PFSK-1 (cell line): ENCODE results near the gene MED9.

Experiments used
- FOXP2 ChIP-seq: optimal IDR thresholded peaks from 2 replicates; pipeline ENCODE3; 2011; ENCODE audit warnings: borderline replicate concordance, control low read depth, inconsistent platforms; ENCODE audit not compliant: insufficient read depth; ENCODE audit errors: extremely low read length, extremely low read depth
- POLR2AphosphoS5 ChIP-seq: IDR thresholded peaks from 2 replicates; pipeline ENCODE4 v1.6.1; 2012; ENCODE audit warnings: low read depth, mild to moderate bottlenecking, control low read depth, low read length, moderate library complexity
- SIN3A ChIP-seq: IDR thresholded peaks from 2 replicates; pipeline ENCODE4 v1.6.1; 2012; ENCODE audit warnings: mild to moderate bottlenecking, low read length, moderate library complexity, borderline replicate concordance; ENCODE audit not compliant: insufficient read depth
- TAF1 ChIP-seq: IDR thresholded peaks from 2 replicates; pipeline ENCODE4 v1.6.1; 2012; ENCODE audit warnings: low read length, control low read depth, borderline replicate concordance; ENCODE audit not compliant: insufficient read depth
- TF ChIP-seq, protein P1 (sequence below), 2 experiments: IDR thresholded peaks; 2 replicates each; pipeline versions ENCODE4 v1.6.1 to v1.8.0; 2011 to 2012; ENCODE audit warnings: low read depth in 2 of 2, low read length in 2 of 2, control low read depth in 1 of 2, inconsistent platforms in 1 of 2, mild to moderate bottlenecking in 1 of 2, moderate library complexity in 1 of 2; ENCODE audit not compliant: insufficient read depth in 1 of 2

MED9 gene

DNA sequence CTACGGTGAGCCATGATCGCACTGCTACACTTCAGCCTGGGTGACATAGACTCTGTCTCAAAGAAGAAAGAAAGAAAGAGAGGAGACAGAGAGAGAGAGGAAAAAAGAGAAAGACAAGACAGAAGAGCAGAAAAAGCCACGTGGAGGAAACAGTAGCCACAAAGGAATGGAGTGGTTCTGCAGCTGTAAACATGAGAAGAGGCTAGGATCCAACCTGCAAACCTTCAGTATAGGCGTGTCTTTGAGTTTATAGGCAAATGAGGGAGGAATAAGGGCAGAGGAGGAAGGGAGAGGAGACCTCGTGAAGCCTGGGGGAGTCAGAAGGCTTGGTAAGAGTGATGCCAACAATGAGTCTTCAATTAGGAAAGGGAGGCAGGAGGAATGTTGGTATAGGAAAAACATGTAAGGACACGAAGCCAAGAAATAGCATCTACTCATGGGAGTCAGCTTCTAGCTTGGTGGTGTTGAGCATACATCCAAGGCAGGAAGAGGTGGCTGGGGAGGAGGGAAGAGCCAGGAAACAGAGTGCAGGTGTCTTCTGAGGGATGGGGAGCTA, 3.9 kb downstream of the MED9 start:
- no peak for TF ChIP-seq SIN3A
- TF ChIP-seq, protein P1, sequence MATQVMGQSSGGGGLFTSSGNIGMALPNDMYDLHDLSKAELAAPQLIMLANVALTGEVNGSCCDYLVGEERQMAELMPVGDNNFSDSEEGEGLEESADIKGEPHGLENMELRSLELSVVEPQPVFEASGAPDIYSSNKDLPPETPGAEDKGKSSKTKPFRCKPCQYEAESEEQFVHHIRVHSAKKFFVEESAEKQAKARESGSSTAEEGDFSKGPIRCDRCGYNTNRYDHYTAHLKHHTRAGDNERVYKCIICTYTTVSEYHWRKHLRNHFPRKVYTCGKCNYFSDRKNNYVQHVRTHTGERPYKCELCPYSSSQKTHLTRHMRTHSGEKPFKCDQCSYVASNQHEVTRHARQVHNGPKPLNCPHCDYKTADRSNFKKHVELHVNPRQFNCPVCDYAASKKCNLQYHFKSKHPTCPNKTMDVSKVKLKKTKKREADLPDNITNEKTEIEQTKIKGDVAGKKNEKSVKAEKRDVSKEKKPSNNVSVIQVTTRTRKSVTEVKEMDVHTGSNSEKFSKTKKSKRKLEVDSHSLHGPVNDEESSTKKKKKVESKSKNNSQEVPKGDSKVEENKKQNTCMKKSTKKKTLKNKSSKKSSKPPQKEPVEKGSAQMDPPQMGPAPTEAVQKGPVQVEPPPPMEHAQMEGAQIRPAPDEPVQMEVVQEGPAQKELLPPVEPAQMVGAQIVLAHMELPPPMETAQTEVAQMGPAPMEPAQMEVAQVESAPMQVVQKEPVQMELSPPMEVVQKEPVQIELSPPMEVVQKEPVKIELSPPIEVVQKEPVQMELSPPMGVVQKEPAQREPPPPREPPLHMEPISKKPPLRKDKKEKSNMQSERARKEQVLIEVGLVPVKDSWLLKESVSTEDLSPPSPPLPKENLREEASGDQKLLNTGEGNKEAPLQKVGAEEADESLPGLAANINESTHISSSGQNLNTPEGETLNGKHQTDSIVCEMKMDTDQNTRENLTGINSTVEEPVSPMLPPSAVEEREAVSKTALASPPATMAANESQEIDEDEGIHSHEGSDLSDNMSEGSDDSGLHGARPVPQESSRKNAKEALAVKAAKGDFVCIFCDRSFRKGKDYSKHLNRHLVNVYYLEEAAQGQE (IDR thresholded peaks at IDR 0.05; ENCODE audit: insufficient read depth in 1 of 2, low read depth in 2 of 2, low read length in 2 of 2): no peak
- TF ChIP-seq POLR2AphosphoS5: no peak
- TF ChIP-seq FOXP2: no peak
- no peak for TF ChIP-seq TAF1

GRCh38 chr17:17481860-17482259, 5.1 kb downstream of the MED9 start:
- TF ChIP-seq, protein P1 (IDR thresholded peaks at IDR 0.05; ENCODE audit: insufficient read depth in 1 of 2, low read depth in 2 of 2, low read length in 2 of 2): no peak
- TF ChIP-seq SIN3A (no peak), TAF1 (no peak), POLR2AphosphoS5 (no peak)

DNA sequence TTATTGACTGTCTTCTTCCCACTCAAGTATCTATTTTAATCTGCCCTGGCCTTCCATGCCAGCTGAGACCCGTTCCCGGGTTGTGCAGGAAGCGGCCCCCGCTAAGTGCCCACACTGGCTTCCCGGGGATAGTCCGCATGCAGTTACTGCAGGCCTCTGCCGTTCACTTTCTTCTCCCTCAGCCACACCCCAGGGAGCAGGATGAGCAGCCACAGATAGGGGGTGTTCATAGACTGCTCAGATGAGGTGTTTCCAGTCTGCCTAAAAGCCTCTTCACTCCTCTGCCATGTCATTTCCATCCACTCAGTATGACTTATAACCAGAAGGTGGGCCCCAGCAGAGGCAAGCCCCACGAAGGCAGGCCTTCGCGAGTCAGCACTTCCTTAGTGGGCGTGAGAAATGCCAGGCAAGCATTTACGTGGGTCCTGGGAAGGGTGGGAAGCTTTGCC, 7.7 kb downstream of the MED9 start:
- TF ChIP-seq SIN3A: no peak
- no peak for TF ChIP-seq FOXP2
- TF ChIP-seq, protein P1 (IDR thresholded peaks at IDR 0.05; ENCODE audit: insufficient read depth in 1 of 2, low read depth in 2 of 2, low read length in 2 of 2): no peak
- TF ChIP-seq TAF1: no peak
- TF ChIP-seq POLR2AphosphoS5: no peak

- TF ChIP-seq TAF1: no peak
- no peak for TF ChIP-seq POLR2AphosphoS5
- TF ChIP-seq SIN3A: no peak
- no peak for TF ChIP-seq FOXP2
- TF ChIP-seq, protein P1 (IDR thresholded peaks at IDR 0.05; ENCODE audit: insufficient read depth in 1 of 2, low read depth in 2 of 2, low read length in 2 of 2): no peak
Observed at GRCh38 chr17:17485420-17485819, 8.6 kb downstream of the MED9 start.

DNA sequence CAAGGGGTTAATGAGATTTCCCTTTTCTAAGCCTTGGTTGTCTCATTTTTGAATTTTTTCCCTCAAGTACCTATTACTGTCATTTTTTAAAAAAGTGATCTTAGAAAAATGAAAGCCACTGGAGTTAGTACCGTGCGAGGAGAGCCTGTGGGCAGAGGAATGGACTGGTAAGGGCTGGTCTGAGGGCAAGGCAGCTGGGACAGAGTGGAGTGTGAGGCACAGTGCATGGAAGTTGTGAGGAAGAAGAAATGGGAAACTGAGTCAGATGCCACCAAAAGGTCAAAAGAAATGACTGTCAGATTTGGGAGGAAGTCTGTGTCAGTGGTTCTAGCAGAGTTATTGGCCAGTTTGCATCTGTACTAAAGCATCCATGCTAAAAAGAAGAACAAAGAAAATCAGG, 11.2 kb downstream of the MED9 start:
- TF ChIP-seq TAF1: no peak
